ENCODE measurements around the gene PRODH.
"Not testable (repeated sequence)": the region's sequence is repeated elsewhere in the genome, so short reads cannot be mapped to it uniquely, and the experiment has no call there.

Gene PRODH, protein sequence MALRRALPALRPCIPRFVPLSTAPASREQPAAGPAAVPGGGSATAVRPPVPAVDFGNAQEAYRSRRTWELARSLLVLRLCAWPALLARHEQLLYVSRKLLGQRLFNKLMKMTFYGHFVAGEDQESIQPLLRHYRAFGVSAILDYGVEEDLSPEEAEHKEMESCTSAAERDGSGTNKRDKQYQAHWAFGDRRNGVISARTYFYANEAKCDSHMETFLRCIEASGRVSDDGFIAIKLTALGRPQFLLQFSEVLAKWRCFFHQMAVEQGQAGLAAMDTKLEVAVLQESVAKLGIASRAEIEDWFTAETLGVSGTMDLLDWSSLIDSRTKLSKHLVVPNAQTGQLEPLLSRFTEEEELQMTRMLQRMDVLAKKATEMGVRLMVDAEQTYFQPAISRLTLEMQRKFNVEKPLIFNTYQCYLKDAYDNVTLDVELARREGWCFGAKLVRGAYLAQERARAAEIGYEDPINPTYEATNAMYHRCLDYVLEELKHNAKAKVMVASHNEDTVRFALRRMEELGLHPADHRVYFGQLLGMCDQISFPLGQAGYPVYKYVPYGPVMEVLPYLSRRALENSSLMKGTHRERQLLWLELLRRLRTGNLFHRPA

DNA sequence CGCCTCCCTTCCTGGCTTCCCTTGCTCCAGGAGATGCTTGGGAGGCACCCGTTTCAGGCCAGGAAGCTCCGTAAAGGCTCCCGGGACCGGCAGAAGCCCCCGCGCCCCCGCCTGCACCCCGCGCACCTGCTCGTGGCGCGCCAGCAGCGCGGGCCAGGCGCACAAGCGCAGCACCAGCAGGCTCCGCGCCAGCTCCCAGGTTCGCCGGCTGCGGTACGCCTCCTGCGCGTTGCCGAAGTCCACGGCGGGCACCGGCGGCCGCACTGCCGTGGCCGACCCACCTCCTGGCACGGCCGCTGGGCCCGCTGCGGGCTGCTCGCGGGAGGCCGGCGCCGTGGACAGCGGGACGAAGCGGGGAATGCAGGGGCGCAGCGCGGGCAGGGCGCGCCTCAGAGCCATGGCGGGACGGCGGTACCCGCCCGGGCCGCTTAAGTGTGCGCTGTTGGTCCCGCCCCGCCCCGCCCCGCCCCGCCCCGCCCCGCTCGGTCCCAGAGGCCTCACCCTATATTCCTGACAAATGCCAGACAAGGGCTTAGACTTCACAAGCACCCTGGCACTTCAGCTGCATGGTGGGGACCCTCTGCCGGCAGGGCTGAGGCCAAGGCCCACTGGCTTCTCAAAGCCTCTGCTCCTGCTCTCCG is at the start of gene PRODH:
TSS of gene PRODH (minus strand) at position 405 of the 641 bp plus-strand sequence. CDS start at position 399, 6 bp downstream.
- DNase-seq = no peak

DNA sequence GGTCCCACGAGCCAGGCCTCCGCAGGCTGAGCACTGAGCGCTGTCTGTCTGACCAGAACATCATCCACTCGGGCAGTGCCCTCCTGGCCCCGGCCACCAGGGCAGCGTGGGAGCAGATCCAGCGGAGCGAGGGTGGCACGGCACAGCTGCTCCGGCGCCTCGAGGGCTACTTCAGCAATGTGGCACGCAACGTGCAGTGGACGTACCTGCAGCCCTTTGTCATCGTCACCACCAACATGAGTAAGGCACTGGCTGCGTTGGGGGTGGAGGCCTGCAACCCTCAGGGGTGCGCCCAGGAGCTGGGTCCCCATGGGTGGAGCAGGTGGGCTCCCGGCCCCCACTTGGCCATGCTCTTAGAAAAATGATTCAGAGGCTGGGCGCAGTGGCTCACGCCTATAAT is 49.7 kb upstream of the PRODH start:
- no peak for DNase-seq

DNA sequence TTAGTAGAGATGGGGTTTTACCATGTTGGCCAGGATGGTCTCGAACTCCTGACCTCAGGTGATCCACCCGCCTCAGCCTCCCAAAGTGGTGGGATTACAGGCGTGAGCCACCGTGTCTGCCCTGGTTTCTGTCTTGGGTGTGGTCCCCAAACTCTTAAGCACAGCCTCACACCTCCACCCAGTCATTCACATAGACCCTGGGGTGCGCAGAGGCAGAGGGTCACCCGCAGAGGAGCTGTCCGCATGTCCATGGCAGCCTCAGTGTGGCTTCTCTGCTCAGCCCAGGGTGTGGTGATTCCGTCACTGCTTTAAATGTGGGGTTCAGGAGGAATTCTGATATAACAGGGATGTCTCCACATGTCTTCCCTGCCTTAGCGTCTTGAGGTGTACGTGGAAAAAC is 48.5 kb upstream of the PRODH start:
- no peak for DNase-seq

DNA sequence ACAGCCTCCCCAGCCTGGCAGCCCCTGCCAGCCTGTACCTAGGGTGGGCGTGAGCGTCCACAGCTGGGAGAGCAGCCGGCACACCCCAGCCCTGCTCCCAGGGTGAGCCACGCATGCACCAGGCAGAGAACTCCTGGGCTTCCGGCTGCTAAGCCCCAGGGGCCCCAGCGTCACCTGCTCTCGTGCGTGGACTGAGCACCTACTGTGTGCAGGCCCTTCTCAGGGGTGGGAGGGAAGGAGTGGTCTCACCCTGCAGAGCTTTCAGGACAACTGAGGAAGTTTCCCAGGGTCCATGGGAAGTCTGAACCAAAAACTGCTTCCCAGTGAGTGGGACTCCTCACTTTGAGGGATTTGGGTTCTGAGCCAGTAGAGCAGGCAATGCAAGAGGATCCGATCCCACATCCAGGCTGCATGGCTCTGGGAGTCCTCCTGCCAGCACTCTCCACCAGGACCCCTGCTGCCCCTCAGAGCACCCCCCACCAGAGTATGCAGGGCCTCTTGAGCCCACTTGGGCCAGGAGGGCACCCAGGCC is 47.1 kb upstream of the PRODH start:
- no peak for DNase-seq

DNA sequence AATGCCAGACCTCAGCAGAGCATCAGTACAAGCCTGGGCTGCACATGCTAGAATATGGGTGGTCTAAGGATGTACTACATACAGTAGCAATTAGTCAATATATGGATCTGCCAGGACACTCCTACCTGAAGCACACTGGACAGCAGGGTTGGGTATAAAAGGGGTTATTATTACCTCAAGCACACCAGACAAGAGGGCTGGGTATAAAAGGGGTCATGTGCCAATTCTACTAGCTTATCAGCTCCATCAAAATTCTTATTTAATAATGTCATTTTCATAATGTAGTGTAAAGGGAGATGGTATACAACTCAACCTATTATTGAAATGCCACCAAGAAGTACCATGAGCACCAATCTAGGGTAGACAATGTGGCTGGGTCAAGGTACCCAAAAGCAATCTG is 44.7 kb upstream of the PRODH start:
- no peak for DNase-seq

DNA sequence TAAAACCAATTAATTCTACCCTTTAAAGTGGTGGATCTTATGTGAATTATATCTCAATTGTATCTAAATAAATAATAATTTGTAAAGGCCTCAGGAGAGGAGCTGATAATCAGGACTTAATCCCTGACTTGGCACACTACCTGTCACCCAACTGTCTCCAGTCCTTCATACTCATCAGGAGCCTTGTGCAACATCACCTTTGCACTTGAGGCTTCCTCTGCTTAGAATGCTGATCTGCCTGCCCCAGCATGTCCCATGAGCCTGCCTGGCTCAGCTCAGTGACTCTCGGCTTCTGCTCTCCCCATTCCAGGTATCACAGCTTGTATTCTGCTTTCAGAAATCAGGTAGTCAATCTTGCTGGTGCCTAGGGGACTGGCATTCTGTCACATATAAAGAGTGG is 43.9 kb upstream of the PRODH start:
- no peak for DNase-seq

DNA sequence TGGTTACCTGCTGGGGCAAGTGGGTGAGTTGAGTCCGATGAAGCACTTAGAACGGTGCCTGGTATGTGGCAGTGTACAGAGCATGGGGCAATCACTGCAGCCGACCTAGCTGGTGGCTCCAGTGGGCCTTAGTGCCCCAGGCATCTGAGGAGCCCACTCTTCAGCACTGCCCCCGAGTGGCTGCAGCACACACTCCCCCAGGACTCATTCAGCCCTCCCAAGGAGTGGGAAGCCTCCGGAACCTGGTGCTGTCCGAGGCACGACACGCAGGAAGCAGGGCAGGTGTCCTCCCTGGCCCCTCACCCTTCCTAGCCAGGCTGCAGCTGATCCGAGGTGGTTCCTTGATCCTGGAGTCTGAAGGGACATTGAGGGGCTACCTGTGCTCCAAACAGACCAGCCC is 42.4 kb upstream of the PRODH start:
- no peak for DNase-seq

DNA sequence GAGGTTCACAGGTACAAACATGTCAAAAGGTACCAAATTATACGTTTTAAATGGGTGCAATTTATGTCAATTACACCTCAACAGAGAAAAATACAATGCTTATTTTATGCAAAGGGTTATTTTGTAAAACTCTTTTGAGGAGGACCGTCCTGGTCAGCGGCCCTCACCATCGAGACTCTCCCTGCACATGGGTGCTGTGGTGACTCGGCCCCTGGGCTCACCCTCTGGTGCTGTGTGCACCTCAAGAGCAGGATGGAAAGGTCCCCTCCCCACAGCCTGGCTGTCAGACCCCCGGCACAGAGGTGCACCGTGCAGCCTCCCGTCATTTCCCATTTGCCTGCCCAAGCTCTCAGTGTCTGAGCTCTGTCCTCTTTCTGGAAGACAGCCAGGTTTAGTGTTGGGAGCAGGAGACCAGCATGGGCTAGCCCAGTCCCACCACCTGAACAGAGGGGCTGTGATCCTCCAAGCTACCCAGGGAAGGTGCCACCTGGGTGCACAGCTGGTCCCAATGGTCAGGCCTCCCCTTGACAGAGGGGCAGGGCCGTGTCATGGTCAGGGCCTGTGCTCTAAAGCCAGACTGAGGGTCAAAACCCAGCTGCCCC is 41.8 kb upstream of the PRODH start:
- DNase-seq = no peak

DNA sequence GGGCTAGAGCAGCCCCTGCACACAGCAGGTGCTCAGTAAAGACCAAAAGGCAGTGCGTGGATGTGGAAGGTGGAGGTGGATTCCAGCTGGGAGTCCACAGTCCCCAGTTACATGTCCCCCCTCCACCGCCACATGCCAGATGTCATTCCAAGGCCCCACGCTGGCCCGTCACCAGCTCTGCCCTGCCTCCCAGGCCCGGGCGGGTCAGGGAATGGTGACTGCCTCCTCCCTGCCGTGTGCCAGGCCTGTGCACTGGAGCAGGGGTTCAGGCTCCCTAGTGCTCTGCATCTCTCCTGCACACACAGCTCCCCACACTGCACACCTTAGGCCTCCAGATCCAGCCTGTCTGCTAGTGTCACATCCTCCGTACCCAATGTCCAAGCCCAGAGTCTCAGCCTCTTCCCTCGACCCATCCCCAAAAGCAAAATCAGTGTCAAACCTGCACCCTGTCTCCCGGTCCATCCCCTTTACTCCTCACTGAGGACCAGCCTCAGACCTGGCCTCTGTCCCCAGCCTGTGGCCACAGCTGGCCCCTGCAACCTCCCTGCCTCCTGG is 40.2 kb upstream of the PRODH start:
- no peak for DNase-seq

DNA sequence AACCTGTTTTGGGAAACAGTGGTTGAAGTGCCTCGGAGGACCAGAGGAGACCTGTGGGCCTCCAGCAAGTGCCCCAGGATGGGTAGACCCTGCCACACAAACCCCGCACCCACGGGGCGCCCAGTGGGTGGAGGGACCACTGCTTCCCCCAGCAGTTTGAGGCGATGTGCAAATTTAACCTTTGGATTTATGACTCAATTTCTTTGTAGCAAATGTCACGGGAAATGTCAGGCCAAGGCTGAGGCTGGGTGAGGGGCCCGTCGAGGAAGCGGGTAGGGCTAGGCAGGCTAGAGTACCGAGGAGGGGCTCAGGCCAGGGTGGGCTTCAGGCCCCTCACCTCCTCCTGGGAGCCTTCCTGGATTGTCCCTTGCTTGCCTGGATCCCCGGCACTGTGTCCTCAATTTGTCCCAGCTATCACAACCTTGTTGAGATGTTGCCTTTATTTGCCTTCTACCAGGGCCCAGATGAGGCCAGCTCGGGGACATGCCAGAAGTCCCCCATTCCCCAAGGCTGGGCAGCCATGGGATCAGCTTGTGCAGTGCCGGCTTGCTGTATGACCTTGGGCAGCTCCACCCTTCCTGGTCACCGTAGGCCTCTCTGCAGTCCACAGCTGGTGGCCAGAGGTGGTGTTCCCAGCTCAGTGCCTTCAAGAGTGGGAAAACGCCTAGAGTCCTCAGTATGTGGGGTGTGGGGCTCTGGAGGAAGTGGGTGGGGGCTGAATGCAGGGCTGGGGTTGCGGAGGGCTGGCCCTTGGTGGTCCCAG is 39.5 kb upstream of the PRODH start:
- DNase-seq = no peak

DNA sequence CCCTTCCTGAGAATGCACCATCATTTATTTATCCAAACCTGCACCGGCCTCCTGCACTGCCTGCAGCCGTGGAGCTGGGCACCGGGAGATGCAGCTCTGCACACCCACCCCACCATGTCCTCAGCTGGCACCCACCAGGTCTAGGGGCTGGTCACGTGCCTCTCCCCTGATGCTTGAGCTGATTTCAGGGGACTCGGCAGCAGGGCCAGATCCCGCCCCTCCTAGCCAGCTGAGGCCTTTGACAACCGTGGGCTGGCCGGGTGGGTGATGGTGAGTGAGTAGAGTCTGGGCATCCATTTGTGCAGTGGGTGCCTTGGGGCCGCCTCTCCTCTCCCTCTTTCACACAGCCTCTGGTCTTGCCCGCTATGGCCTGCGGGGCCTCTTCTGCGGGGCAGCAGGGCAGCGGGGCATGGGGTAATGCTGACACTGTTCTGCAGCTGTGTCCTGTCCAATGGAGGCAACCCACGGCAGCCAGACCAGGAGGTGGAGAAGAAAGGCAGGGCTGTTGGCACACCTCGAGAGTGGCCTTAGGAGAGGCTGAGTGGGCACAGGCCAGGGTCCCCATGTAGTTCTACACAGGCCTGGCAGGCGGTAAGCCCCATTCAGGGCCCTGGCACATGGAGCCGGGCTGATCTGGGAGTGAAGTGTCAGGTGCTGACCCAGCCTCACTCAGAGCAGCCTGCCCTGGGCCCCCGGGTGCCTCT is 38.5 kb upstream of the PRODH start:
- DNase-seq = no peak

DNA sequence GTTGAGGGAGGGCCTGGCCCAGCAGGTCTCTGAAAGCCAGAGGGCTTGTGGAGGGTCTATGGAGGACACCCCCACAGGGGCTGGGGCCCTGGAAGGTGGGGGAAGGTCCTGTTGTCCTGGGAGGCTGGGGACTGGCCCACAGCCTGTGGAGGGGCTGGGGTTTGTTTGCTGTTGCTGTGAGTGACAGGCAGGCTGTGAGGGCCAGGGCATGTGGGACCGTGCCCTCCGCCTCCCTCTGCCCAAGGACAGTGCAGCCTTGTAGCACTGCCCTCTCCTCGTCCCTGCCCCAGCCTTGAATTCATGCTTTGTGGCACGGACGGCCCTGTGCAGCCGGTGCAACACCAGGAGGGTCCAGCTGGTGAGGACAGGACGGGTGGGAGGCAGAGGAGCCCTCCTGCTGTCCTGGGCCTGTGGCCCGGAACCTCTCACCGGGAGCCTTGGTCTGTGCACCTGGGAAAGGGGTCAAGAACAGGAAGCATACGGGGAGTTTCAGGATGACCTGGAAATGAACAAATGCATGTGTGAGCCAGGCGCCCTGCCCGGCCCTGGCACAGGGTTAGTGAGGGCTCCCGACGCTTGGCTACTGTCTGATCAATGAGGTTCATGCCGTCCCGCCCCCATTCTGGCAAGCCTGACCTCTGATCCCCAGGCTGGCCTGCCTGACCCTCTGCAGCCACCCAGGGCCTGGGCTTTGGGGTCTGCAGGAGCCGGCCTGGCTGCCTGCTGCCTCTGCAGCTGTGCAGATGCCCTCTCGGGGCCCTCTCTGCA is 37.4 kb upstream of the PRODH start:
- no peak for DNase-seq

DNA sequence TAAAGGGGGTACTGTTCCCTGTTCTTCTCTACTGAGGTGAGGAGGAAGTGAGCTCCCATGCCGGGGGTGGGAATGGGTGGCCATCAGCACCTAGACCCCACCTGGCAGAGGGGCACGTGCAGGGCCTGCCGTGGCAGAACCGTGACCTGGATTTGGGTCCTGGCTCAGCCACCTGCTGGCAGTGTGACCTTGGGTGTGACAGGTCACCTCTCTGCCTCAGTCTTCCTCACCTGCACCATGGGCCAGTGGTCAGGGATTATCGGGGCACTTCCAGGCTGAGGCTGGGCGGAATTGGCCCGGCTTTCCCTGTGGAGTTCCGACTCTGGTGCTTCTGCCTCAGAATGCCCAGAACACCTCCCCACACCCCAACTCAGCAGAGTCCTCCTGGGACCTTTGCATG is 36.5 kb upstream of the PRODH start:
- DNase-seq = not testable (repeated sequence)

DNA sequence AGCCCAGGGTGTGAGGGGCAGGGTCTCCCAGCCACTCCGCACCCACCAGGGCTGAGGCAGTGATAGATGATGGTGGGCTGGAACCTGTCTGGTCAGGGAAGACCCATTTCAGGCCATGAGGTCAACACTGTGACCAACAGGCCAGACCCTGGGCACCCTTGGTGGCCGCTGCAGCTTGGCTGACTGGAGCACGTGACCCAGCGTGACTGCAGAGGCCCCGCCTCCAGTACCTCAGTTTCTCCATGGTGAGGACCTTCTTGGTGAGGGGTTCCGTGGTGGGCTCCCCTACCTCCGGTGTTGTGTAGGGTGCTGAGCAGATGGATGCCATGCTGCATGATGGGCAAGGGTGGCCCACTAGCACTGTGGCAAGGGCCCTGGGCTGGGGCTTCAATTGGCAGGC is 35.9 kb upstream of the PRODH start:
- not testable (repeated sequence) for DNase-seq

DNA sequence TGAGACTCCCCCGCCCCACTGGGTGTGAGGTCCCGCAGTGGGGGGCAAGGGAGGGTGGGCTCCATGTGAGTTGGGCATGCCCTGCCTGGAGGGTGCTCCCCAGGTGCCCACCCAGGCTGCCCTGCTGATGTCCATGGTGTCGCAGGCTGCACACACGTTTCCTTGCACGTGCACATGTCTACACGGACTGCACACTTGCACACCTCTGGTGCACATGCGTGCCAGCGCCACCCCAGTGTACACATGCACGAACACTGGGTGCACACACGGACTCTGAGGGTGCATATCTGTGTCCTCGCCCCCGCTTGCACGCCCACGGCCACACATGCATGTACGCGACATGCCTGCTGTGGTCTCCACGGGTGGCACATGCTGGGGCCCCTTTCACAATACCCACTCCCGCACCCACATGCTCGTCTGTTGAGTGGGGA is 35.2 kb upstream of the PRODH start:
- DNase-seq = no peak

DNA sequence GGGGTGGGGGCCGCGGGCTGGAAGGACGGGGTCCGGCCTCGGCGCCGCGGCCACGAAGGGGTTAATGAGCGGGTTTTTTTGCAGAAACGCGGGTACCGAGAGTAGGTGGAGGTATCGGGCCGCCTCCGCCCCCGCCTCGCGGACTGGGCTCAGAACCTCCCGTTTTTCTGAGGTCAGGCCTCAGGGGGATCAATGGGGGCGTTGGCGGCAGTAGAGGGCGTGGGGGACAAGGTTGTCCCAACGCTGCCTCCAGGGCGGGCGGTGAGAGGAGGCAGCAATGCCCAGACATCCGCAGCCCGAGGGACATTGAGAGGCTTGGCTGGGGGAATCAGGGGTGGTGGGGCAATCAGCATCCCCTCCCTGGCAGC is 34.8 kb upstream of the PRODH start:
- DNase-seq = no peak

DNA sequence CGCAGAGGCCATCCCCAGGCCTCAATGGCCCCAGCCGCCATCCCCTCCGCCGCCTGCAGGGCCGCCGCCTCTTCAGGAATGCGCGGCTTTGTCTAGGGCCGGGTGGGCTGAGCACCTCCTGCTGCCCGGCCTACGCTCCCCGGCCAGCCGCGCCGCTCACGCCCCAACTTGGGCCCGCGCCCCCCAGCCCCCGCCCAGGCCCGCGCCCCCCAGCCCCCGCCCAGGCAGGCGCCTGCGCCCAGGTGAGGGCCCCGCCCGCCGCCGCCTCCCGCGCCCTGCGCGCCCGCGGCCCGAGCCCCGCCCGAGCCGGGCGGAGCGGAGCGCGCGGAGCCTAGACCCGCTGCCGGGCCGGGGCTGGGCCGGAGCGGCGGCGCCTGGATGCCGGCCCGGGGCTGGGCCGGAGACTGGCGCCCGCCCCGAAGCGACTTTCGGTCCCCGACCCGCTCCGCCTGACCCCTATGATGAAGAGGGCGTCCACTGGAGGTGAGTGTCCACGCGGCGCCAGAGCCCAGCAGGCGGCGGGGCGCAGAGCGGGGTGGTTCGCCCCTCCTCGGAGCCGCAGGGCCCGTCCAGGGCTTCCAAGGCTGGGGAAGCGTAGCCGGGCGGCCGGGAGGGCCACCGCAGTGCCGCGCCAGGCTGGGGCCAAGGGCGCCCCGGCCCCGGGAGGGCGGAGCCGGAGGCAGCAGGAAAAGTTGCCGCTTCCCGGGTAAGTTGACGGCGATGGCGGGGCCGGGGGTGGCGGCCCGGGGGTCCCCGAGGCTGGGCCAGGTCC is 34.3 kb upstream of the PRODH start:
- no peak for DNase-seq

DNA sequence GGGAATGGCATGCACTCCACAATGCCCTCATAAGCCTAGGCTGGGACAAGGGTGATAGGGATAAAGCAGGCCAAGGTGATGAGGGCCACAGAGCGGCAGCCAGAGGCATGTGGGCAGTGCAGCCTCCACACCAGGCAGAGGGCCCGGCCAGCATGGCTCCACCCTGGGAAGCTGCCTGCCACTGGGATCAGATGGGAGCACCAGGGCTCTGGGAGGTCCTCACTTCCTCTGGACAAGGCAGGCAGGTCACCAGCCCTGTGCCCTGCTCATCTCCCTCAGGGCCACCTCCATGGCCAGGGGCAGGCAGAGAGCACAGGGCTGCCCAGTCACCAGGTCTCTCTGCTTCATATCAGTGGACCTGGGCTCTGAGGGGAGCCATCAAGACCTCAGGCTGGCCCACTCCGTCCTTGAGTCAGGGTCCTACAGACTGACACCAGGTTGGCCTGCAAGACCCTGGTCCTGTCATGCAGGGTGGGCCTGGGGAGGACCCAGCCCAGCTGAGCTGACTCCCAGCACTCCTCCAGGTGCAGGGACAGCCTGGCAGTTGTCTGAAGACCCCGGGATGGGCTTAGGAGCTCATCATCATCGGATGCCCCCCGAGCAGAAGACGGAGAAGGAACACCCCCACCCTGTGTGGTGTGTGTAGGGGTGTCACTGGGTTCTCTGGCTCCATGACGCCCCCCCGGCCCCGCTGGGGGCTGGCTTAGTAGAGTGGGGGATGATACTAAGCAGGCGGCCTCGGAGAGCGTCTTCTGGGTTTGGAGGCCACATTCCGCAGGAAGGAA is 33.3 kb upstream of the PRODH start:
- DNase-seq = not testable (repeated sequence)

DNA sequence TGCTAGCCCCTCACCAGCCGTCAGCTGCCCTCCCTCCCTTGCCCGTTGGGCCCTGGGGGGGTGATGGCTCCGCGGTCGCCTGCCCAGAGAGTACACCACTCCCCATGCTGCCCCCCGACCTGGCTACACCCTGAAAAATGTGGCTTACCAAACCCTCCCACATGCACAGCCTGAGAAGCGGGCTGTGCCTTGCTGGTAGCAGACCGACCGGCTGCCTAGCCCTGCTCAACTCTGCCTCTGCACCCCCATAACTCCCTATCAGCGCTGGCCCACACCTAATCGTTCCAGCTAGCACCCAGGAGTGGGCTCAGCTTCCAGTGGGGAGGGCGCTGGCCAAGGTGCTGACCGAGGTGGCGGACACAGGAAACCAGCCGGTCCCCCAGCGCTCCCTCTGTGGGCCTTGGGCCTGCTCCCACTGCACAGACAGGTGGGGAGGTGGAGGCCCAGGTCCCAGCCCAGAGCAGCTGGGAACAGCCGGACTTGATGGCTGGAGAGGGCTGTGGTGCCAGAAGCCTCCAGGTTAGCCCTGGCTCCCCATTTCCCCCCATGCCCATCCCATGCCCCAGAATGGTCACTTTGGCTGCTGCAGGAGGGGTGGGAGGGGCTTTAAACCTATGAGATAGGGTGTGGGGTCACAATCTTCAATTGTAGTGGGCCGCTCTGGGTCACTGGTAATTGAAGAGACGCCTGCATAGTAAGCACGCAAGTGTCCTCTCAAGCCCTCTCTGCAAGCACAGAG is 32.1 kb upstream of the PRODH start:
- DNase-seq = no peak
